Measurements from ENCODE around the gene PLEKHA8.

The PLEKHA8 gene

DNA sequence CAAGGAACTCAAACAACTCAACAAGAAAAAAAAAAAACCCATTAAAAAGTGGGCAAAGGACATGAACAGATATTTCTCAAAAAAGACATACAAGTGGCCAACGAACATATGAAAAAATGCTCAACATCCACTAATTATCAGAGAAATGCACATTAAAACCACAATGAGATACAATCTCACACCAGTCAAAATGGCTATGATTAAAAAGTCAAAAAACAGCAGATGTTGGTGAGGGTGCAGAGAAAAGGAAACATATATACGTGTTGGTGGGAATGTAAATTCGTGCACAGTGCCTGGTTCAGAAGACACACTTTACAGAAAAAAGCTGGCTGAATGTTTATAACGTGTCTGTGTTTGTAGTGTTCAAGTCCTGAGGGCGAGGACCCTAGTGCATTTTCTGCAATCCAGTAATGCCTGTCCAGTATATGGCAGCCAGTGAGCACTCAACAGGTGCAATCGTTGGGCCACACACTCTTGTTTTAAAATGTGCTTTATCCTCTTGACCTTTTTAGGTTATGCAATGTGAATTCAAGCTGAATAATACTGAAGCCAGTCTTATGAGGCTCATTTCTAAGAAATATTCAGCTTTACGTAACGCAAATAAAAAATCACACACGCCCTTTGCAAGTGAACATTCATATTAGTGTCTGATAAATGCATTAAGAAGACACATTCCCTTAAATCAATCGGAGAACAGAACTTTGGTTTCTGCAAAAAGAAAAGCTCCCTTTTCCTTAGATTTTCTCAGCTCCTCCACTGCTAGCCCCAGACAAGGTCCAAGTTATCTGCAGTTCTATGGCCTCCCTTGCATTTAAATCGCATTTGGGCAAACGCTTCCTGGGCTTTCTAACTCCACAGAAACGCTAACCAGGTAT lies 105.8 kb downstream of the PLEKHA8 start:
- intact Hi-C loops (cut with DNase I) = loop anchor here (10.0 kb wide), 2 partner anchors 109 to 151 kb away; partner anchors contain the start of genes FKBP14, PLEKHA8 and ZNRF2
- DNase-seq = no peak

DNA sequence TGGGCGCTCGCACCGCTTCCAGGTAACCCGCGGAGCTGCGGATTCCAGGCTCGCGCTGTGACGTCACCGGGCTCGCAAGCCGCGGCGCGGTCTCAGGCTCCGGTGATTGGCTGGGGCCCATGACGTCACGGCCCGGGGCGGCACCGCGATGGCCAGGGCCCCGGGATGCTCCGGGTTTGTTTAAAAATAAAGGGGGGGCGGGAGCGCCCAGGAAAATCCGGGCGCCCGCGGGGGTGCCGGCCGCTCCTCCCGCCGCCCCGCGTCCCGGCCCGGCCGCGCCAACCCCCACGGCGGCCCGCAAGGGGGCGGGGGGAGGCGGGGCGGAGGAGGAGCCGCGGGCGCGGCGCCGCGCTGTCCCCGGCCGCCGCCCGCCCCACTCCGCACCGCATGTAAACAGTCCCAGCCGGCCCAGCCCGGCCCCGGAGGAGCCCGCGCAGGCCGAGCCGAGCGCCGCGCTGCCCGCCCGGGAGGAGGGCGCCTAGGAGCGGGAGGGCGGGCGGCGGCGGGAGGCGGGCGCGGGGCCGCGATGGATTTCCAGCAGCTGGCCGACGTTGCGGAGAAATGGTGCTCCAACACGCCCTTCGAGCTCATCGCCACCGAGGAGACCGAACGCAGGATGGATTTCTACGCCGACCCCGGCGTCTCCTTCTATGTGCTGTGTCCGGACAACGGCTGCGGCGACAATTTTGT lies 106.5 kb downstream of the PLEKHA8 start, which contains the start of gene MTURN:
Gene MTURN, plus strand, starts transcription at position 376 of the 690 bp plus-strand sequence. Its CDS starts 151 bp downstream, at position 527.
- intact Hi-C loops (cut with DNase I) = loop anchor here (10.0 kb wide), 2 partner anchors 110 to 150 kb away; partner anchors contain the start of genes FKBP14, PLEKHA8 and ZNRF2
- peak; percentile 87 to 97 (median 93) for DNase-seq

GRCh38 chr7:30135301-30136116 lies 107.3 kb downstream of the PLEKHA8 start:
- peak; percentile 64 to 90 (median 80) for DNase-seq
- intact Hi-C loops (cut with DNase I) = loop anchor here (10.0 kb wide), 2 partner anchors 111 to 149 kb away; partner anchors contain the start of genes FKBP14, PLEKHA8 and ZNRF2

- intact Hi-C loops (cut with DNase I) = loop anchor here (10.0 kb wide), 2 partner anchors 111 to 149 kb away; partner anchors contain the start of genes FKBP14, PLEKHA8 and ZNRF2
- no peak for DNase-seq
Measured at GRCh38 chr7:30136117-30136731, 108.0 kb downstream of the PLEKHA8 start.

DNA sequence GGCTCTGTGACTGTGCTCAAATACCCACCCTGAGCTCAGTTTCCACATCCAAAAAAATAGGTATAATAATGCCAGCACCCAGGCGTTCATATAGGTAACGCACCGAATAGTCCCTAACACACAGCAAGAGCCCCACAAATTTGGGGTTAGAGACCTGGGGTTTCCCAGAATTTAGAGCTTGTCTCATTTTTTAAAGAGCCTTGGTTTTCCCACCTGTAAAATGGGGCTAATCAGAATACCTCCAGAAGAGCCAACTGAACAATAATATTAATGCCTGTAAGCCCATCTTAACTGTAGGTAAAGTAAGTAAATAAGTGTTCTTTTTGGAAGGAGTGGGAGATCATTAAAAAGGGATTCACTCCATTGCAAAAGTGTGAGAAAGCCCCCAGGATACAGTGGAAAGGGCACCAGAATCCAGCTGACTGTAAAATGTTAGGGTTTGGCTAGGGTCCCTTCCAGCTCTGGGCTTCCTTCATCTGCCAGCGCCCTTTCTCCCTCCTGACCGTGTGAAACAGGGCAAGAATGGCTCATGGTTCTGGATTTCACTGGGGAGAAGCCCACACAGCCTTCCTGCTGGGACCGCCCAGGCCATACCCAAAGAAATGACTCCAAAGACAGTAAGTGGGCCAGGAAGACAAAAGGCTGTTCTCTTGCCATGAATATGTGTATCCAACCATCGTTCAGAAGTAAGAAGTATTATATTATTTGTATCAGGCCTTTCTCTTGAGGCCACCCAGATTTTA lies 108.7 kb downstream of the PLEKHA8 start:
- DNase-seq = no peak
- intact Hi-C loops (cut with DNase I) = loop anchor here (10.0 kb wide), 2 partner anchors 112 to 148 kb away; partner anchors contain the start of genes FKBP14, PLEKHA8 and ZNRF2

- intact Hi-C loops (cut with DNase I) = loop anchor here (10.0 kb wide), 2 partner anchors 115 to 145 kb away; partner anchors contain the start of genes FKBP14, PLEKHA8 and ZNRF2
- no peak for DNase-seq
Measured at GRCh38 chr7:30139836-30140384, 111.7 kb downstream of the PLEKHA8 start.

GRCh38 chr7:30140456-30140855 lies 112.2 kb downstream of the PLEKHA8 start:
- intact Hi-C loops (cut with DNase I) = no loop called here
- DNase-seq = no peak

DNA sequence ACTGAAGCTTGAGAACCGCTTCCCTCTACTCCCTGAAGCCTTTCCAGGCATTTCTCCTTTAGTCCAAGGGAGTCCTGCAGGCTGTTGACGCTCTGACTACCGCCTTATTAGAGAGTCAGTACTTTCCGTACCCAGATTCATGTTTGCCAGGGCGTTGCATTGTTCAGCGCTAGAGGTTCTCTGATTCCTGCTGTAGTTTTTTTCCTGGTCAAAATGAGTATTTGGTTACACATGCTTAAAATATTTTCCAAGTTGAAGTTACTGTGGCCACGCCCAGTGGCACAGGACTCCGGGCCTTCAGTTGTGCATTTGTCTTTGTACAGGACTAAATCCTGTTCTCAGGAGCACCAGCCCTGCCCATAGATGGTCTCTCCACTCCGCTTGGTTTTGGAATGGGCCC lies 114.5 kb downstream of the PLEKHA8 start:
- intact Hi-C loops (cut with DNase I) = no loop called here
- no peak for DNase-seq

DNA sequence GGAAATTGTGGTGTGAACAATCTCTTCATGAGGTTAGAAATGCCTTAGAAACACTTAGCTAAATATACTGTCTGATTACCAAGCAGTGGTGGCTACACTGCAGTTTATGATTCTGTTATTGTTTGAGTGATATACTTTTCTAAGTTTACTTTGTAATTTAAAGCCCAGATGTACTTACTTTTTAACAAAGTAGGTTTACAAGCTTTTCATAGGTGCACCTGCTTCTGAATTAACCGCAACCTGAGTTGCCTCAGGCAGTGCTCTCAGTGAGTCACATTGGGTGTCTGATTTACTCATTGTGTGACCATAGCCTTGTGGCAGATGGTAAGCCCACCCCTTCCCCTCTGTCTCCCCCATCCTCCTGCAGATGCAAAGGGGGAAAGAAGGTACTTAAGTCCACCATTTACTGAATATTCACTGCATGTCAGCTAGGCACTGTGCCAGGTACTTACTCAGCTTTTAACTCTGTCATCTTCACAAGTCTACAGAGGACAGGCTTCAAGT lies 115.6 kb downstream of the PLEKHA8 start:
- DNase-seq = no peak
- intact Hi-C loops (cut with DNase I) = no loop called here

- no peak for DNase-seq
- intact Hi-C loops (cut with DNase I) = no loop called here
Measured at GRCh38 chr7:30144657-30145306, 116.6 kb downstream of the PLEKHA8 start.

DNA sequence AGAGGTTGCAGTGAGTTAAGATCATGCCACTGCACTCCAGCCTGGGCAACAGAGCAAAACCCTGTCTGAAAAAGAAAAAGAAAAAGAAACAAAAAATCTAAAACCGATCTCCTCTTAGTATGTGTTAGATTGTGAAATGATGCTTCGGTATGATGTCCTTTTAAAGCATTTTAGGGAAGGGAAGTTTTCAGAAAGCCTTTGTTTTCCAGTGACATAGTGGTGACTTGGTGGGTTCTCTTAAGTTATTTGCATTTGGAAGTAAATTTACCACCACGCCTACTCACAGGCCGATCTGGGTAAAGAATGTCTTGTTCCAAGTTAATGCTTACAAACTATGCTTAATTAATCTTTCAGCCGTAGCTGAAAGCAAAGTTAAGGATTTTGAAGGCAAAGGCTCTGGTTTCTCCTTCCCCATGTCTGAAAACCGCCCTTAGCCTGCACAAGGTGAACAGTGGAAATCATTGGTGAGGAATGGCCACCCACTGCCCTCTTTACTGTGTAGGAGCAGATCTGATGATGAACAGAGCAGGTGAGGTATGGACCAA lies 117.3 kb downstream of the PLEKHA8 start:
- no peak for DNase-seq
- intact Hi-C loops (cut with DNase I) = no loop called here

DNA sequence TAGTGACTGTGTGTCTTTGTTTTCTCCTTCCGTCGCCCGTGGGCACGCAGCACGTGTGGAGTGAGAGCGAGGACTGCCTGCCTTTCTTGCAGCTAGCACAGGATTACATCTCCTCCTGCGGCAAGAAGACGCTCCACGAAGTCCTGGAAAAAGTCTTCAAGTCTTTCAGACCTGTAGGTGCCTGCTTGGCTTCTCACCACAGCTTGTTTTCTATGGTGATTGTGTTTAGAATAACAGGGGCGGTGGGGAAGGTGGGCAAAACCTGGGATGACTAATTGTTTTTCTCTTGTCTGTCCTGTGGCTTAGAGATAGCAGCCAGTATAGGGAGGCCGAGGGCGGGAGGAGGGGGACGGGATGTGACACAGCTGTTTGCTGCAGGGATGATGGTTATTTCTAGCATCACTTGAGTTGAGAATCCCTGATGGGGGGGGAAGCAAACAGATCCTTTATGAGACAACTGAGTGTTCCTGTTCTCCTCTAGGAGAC lies 118.0 kb downstream of the PLEKHA8 start:
- DNase-seq = peak in 4 of 42 donors; percentile 15 to 67 (median 46)
- intact Hi-C loops (cut with DNase I) = no loop called here

DNA sequence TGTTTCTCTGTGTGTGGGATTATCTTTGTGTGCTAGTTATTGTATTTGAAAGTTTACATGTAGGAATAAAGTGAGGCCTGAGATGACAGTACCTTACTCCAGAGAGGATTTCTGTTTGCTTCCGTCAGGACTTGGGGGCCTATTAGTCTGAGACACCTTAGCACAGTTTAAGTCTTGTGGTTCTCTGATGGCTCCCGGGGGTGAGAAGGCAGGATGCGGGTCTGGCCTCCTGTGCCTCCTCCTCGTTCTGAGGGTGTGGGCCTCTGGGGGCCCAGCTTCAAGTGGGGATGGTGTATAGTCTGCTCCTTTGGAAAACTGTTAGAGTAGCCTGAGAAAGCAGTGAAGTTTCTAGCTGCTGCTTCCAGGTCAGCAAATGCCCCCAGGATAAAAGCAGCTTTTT lies 119.0 kb downstream of the PLEKHA8 start:
- no peak for DNase-seq
- intact Hi-C loops (cut with DNase I) = no loop called here

DNA sequence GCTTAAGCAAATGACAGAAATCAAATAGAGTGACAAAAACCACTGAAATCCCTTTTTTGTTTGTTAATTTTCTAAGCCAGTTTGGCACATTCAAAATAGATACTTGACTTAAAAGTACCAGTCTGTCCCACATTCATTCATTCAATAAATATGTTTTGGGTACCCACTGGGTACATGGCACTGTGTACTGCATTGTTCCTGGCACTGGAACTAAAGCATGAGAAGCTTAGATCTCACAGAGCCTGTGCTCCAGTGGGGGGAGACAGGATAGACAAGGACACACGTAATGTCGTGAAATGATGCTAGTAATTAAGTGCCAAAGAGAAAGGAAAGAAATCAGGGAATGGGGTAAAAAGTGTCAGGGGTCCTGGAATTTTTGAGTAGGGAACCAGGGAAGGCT lies 119.6 kb downstream of the PLEKHA8 start:
- intact Hi-C loops (cut with DNase I) = no loop called here

GRCh38 chr7:30148426-30148825 lies 120.2 kb downstream of the PLEKHA8 start:
- no peak for DNase-seq
- intact Hi-C loops (cut with DNase I) = no loop called here

More for the DNA sequence above, 119.6 kb downstream of the PLEKHA8 start:
- peak in 14 of 42 donors; percentile 36 to 77 (median 60) for DNase-seq

GRCh38 chr7:30148951-30149459 lies 120.8 kb downstream of the PLEKHA8 start:
- DNase-seq = no peak
- intact Hi-C loops (cut with DNase I) = no loop called here
